Ovary (tissue), 3 donors: ENCODE data around the gene DUSP2.

ENCODE experiments used
- POLR2A ChIP-seq: fragments of 450-650 bp; IDR thresholded peaks from one replicate; pipeline ENCODE4 v1.6.1; 2017; ENCODE audit warnings: antibody characterized with exemption, mild to moderate bottlenecking, moderate library complexity
- TF ChIP-seq, protein P1 (sequence below), 3 donors: fragments of 450-650 bp in 2 of 3; fragments of 200-600 bp in 1 of 3; IDR thresholded peaks; one replicate each; pipeline versions ENCODE4 v1.5.1 to v1.8.0; 2016 to 2022; ENCODE audit warnings: antibody characterized with exemption in 3 of 3, mild to moderate bottlenecking in 1 of 3
- donor health status: DM: no; HTN: no; CAD: no.

DNA sequence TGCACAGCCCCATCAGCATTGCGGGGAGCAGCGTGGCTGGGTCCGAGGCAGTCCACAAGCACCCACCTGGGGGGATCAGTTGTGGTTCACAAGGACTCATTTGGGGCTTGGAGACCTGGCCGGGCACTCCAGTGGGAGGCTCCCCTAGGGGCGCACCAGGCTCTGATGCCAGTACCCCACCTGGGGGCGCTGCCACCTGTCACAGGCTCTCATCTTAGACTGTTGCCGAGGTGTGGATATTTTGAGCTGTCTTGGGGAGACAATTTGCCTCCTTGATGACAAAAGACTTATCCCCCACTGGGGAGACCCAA lies 31.9 kb downstream of the DUSP2 start:
- TF ChIP-seq, protein P1, sequence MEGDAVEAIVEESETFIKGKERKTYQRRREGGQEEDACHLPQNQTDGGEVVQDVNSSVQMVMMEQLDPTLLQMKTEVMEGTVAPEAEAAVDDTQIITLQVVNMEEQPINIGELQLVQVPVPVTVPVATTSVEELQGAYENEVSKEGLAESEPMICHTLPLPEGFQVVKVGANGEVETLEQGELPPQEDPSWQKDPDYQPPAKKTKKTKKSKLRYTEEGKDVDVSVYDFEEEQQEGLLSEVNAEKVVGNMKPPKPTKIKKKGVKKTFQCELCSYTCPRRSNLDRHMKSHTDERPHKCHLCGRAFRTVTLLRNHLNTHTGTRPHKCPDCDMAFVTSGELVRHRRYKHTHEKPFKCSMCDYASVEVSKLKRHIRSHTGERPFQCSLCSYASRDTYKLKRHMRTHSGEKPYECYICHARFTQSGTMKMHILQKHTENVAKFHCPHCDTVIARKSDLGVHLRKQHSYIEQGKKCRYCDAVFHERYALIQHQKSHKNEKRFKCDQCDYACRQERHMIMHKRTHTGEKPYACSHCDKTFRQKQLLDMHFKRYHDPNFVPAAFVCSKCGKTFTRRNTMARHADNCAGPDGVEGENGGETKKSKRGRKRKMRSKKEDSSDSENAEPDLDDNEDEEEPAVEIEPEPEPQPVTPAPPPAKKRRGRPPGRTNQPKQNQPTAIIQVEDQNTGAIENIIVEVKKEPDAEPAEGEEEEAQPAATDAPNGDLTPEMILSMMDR (IDR thresholded peaks at IDR 0.05) = no peak
- no peak for TF ChIP-seq POLR2A
